ENCODE data around the gene SCYGR1. TPM values are rescaled to one million over a fixed set of nuclear protein-coding genes. Genes with fewer than 3 reads are reported as not detected.
"Not testable (repeated sequence)": the region's sequence is repeated elsewhere in the genome, so short reads cannot be mapped to it uniquely, and the experiment has no call there.

Gene SCYGR1
- polyA plus RNA-seq, 1 donor from 2014 or later: not detected

GRCh38 chr2:227365833-227366232 is 21.9 kb downstream of the SCYGR1 start (continued):
- TF ChIP-seq TAF1 (IDR thresholded peaks at IDR 0.05; ENCODE audit: low read depth) (no peak), SMC3 (conservative IDR thresholded peaks at IDR 0.05; ENCODE audit: poor library complexity) (no peak)

- H3K9ac ChIP-seq (ENCODE audit: low read length); H3K79me2 ChIP-seq (replicated peaks; ENCODE audit: insufficient read depth, low read length); H3K4me3 ChIP-seq (ENCODE audit: low read length); H3F3A ChIP-seq (ENCODE audit: insufficient read depth, low read length, poor library complexity, severe bottlenecking); H3K4me2 ChIP-seq (ENCODE audit: low read length); H2AFZ ChIP-seq (ENCODE audit: low read depth, low read length); H3K9me2 ChIP-seq (ENCODE audit: insufficient read depth, low read length); H3K9me3 ChIP-seq (ENCODE audit: low read length); H4K20me1 ChIP-seq (ENCODE audit: insufficient read depth); H3K36me3 ChIP-seq (ENCODE audit: insufficient read depth, low read length); H3K27me3 ChIP-seq (ENCODE audit: insufficient read depth, low read depth, low read length); H3K27ac ChIP-seq (ENCODE audit: low read length): not testable (repeated sequence)
Observed at GRCh38 chr2:227364585-227365263, 23.0 kb downstream of the SCYGR1 start.

- TF ChIP-seq EP300 (conservative IDR thresholded peaks at IDR 0.05; ENCODE audit: poor library complexity, severe bottlenecking): no peak
- TF ChIP-seq RAD21 (conservative IDR thresholded peaks at IDR 0.05): no peak
- no peak for TF ChIP-seq TAF1 (IDR thresholded peaks at IDR 0.05; ENCODE audit: low read depth)
- no peak for TF ChIP-seq SMC3 (conservative IDR thresholded peaks at IDR 0.05; ENCODE audit: poor library complexity)
- TF ChIP-seq EZH2 (IDR thresholded peaks at IDR 0.05; ENCODE audit: borderline replicate concordance, insufficient read depth, low read length, poor library complexity, severe bottlenecking): no peak
- TF ChIP-seq CTCF (IDR thresholded peaks at IDR 0.05; ENCODE audit: poor library complexity, severe bottlenecking): no peak
- TF ChIP-seq REST (IDR thresholded peaks at IDR 0.05; ENCODE audit: borderline replicate concordance): no peak
- TF ChIP-seq POLR2AphosphoS5 (IDR thresholded peaks at IDR 0.05): no peak
- TF ChIP-seq MXI1 (conservative IDR thresholded peaks at IDR 0.05; ENCODE audit: poor library complexity, severe bottlenecking): no peak
- Histone ChIP-seq H3K9me3 (ENCODE audit: low read length) (no peaks in the 10 kb centered on the region), H3K79me2 (replicated peaks; ENCODE audit: insufficient read depth, low read length) (no peaks in the 10 kb centered on the region), H3K36me3 (ENCODE audit: insufficient read depth, low read length) (peaks cover 6% of the 10 kb centered on the region), H3F3A (ENCODE audit: insufficient read depth, low read length, poor library complexity, severe bottlenecking) (no peaks in the 10 kb centered on the region), H3K9ac (ENCODE audit: low read length) (no peak overlapping the region), H3K4me3 (ENCODE audit: low read length) (no peak overlapping the region), H3K4me2 (ENCODE audit: low read length) (no peak overlapping the region), H2AFZ (ENCODE audit: low read depth, low read length) (no peak overlapping the region), H4K20me1 (ENCODE audit: insufficient read depth) (no peaks in the 10 kb centered on the region), H3K27ac (ENCODE audit: low read length) (no peak overlapping the region), H3K27me3 (ENCODE audit: insufficient read depth, low read depth, low read length) (no peaks in the 10 kb centered on the region), H3K9me2 (ENCODE audit: insufficient read depth, low read length) (no peaks in the 10 kb centered on the region)
Observed at GRCh38 chr2:227363756-227364155, 24.0 kb downstream of the SCYGR1 start.
